Osteocyte (in vitro differentiated cells): ENCODE results near the gene CYB561. TPM values are rescaled to one million over a fixed set of nuclear protein-coding genes. Genes with fewer than 3 reads are reported as not detected.

ENCODE experiments used
- DNase-seq: peaks from one replicate; pipeline ENCODE4 v3.0.0; 2021; ENCODE audit warnings: mixed read lengths; ENCODE audit not compliant: unreplicated experiment; ENCODE audit errors: extremely low spot score
- H3K27ac Mint-ChIP-seq: one replicate; pipeline ENCODE4 v1.8.0; 2021; ENCODE audit warnings: mild to moderate bottlenecking, mixed read lengths; ENCODE audit not compliant: unreplicated experiment
- H3K27me3 Mint-ChIP-seq: one replicate; pipeline ENCODE4 v1.8.0; 2021; ENCODE audit warnings: mixed read lengths; ENCODE audit not compliant: unreplicated experiment
- H3K36me3 Mint-ChIP-seq: one replicate; pipeline ENCODE4 v1.8.0; 2021; ENCODE audit warnings: mixed read lengths; ENCODE audit not compliant: unreplicated experiment
- H3K4me1 Mint-ChIP-seq: one replicate; pipeline ENCODE4 v1.8.0; 2021; ENCODE audit warnings: mixed read lengths; ENCODE audit not compliant: unreplicated experiment
- H3K4me3 Mint-ChIP-seq: one replicate; pipeline ENCODE4 v1.8.0; 2021; ENCODE audit warnings: mild to moderate bottlenecking, moderate library complexity, mixed read lengths; ENCODE audit not compliant: unreplicated experiment
- H3K9me3 Mint-ChIP-seq: one replicate; pipeline ENCODE4 v1.8.0; 2021; ENCODE audit warnings: mixed read lengths; ENCODE audit not compliant: unreplicated experiment
- total RNA-seq: library from RNA; stranded (reverse); gene quantifications from 2 replicates; pipeline ENCODE4 v1.2.1, GENCODE V29; 2021
- TF ChIP-seq, protein P1 (sequence below): fragments of 200-600 bp; sonication (generic); IDR thresholded peaks from 2 replicates; pipeline ENCODE4 v1.5.0; 2021; ENCODE audit warnings: antibody characterized with exemption, mild to moderate bottlenecking, moderate library complexity

CYB561 gene
- total RNA-seq, 1 donor from 2014 or later, result 5.7 TPM

GRCh38 chr17:63433746-63434591 lies 12.1 kb downstream of the CYB561 start:
- Mint-ChIP-seq H3K36me3 (no peaks in the 10 kb centered on the region), H3K9me3 (no peaks in the 10 kb centered on the region), H3K27ac (peak overlapping the region; percentile 79), H3K4me1 (peaks cover 21% of the 10 kb centered on the region), H3K4me3 (no peak overlapping the region), H3K27me3 (no peaks in the 10 kb centered on the region)
- TF ChIP-seq, protein P1, sequence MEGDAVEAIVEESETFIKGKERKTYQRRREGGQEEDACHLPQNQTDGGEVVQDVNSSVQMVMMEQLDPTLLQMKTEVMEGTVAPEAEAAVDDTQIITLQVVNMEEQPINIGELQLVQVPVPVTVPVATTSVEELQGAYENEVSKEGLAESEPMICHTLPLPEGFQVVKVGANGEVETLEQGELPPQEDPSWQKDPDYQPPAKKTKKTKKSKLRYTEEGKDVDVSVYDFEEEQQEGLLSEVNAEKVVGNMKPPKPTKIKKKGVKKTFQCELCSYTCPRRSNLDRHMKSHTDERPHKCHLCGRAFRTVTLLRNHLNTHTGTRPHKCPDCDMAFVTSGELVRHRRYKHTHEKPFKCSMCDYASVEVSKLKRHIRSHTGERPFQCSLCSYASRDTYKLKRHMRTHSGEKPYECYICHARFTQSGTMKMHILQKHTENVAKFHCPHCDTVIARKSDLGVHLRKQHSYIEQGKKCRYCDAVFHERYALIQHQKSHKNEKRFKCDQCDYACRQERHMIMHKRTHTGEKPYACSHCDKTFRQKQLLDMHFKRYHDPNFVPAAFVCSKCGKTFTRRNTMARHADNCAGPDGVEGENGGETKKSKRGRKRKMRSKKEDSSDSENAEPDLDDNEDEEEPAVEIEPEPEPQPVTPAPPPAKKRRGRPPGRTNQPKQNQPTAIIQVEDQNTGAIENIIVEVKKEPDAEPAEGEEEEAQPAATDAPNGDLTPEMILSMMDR, result no peak
- DNase-seq, result no peak

DNA sequence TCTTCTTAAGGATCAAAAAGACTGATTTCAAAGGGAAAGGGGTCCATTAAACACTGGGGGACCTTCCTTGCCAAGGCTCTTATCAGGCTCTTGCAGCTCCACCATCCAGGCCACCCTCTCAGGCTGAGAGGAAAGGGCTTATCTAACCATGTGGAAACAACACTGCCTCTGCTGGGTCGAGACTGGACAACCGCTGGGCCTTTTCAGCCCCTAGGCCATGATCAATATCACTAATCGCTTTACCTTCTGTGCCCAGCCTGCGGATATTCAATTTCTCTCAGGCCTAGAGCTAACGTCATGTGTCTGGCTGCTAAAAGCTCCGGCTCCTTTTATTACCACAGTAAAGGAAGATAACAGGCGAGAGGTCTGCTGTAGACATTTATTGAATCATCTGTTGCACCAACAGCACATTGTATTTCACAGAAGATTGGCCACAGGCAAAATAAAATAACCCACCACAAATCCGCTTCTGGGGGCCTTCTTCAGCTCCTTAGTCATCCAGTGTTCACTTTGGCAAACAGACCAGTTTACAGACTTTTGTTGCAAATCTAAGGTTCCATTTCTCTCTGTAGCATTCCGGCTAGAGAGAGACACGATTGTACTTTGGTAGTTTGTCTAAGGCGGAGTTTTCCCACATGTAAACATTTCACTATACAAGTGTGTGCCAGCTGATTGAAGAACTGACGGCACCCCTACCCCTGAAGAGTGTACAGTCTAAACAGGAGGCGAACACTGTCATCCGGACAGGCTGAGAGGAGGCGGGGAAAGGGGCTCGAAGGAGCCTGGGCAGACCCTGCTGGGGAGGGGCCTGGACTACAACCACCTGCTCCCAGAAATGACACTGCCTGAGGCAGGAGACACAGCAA lies 13.9 kb downstream of the CYB561 start:
- no peak overlapping the region for H3K4me3 Mint-ChIP-seq
- TF ChIP-seq, protein P1, result no peak
- peaks cover 21% of the 10 kb centered on the region for H3K4me1 Mint-ChIP-seq
- H3K36me3 Mint-ChIP-seq, result no peaks in the 10 kb centered on the region
- no peak for DNase-seq
- peak overlapping the region; percentile 81 for H3K27ac Mint-ChIP-seq
- H3K9me3 Mint-ChIP-seq, result no peaks in the 10 kb centered on the region
- no peaks in the 10 kb centered on the region for H3K27me3 Mint-ChIP-seq

DNA sequence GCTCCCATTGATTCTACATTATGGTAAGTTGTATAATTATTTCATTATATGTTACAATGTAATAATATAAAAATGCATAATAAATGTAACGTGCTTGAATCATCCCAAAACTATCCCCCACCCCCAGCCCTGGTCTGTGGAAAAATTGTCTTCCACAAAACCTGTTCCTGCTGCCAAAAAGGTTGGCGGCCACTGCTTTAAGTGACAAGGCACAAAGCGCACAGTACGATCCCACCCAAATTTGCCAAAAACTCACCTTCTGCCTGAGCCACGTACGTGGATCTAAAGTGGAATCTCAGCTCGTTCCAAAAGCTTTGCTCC lies 14.5 kb downstream of the CYB561 start:
- H3K27me3 Mint-ChIP-seq, result no peaks in the 10 kb centered on the region
- H3K27ac Mint-ChIP-seq, result no peak overlapping the region
- no peak overlapping the region for H3K4me3 Mint-ChIP-seq
- no peaks in the 10 kb centered on the region for H3K9me3 Mint-ChIP-seq
- no peaks in the 10 kb centered on the region for H3K36me3 Mint-ChIP-seq
- TF ChIP-seq, protein P1, result no peak
- H3K4me1 Mint-ChIP-seq, result peaks cover 21% of the 10 kb centered on the region
- DNase-seq, result no peak

DNA sequence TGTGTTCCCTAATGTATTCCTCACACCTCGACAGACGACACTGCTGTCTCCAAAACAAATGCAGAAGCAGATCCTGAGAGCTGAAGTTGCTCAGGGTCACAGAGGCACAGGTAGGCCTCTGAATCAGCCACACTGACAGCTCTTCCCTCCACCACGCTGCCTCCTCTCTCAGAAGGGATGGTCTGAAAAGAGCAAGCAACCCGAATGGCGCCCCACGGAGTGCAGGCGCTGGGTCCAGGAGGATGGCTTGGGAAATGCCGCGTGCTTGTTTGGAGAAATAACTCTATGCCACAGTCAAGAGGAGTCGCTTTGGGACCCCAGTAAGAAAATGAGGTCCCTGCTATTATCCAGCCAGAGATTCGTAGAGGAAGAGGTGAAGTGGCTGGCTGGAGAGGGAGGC lies 15.9 kb downstream of the CYB561 start:
- Mint-ChIP-seq H3K4me1 (peaks cover 24% of the 10 kb centered on the region), H3K36me3 (no peaks in the 10 kb centered on the region), H3K9me3 (no peaks in the 10 kb centered on the region), H3K27ac (no peak overlapping the region), H3K4me3 (no peak overlapping the region), H3K27me3 (no peaks in the 10 kb centered on the region)
- DNase-seq, result no peak
- TF ChIP-seq, protein P1, result no peak

DNA sequence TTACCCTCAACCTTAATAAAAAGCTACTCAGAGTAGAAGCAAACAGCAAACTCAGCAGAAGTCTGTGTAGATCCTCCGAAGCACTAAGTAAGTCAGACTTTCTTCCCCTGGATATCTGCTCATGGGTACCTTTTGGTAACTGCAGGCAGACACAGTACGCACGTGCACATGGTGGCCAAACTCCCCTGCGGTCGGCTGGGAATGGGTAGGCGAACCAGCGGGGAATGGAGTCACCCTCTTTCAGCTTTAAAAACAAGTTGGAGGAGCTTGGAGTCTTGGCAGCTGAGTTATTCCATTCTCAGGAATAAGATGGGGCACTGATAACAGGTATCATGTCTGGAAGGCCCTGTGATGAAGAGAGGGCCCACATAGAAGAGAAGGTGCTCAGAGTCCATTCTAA lies 16.3 kb downstream of the CYB561 start:
- H3K4me1 Mint-ChIP-seq, result peaks cover 22% of the 10 kb centered on the region
- no peak for DNase-seq

More for the DNA sequence above, 16.3 kb downstream of the CYB561 start:
- Mint-ChIP-seq H3K27ac (no peak overlapping the region), H3K36me3 (no peaks in the 10 kb centered on the region), H3K27me3 (no peaks in the 10 kb centered on the region), H3K4me3 (no peak overlapping the region), H3K9me3 (no peaks in the 10 kb centered on the region)
- TF ChIP-seq, protein P1, result no peak
